Right forelimb (tissue), 1 donor: ENCODE measurements around the gene CCDC91.
A peak's percentile ranks its signal among the peaks of the same experiment; 100 is the strongest.
"Not testable (repeated sequence)": the region's sequence is repeated elsewhere in the genome, so short reads cannot be mapped to it uniquely, and the experiment has no call there.

Experiments used
- DNase-seq: peaks from one replicate; pipeline ENCODE4 v3.0.0-alpha.2; 2018

CCDC91 gene

GRCh38 chr12:28379779-28380178, 189.5 kb downstream of the CCDC91 start:
- DNase-seq = not testable (repeated sequence)

- no peak for DNase-seq
These were observed 193.1 kb downstream of the CCDC91 start for GRCh38 chr12:28383368-28383767.

GRCh38 chr12:28388879-28389278, 198.6 kb downstream of the CCDC91 start:
- no peak for DNase-seq

- no peak for DNase-seq
These were observed 199.9 kb downstream of the CCDC91 start for GRCh38 chr12:28390206-28390605.

GRCh38 chr12:28390761-28391385, 200.6 kb downstream of the CCDC91 start:
- DNase-seq = peak; percentile 46

GRCh38 chr12:28409892-28410291, 219.6 kb downstream of the CCDC91 start:
- DNase-seq = no peak

GRCh38 chr12:28413460-28414109, 223.3 kb downstream of the CCDC91 start:
- DNase-seq = no peak

- no peak for DNase-seq
These were observed 225.5 kb downstream of the CCDC91 start for GRCh38 chr12:28415755-28416154.

- no peak for DNase-seq
These were observed 231.1 kb downstream of the CCDC91 start for GRCh38 chr12:28421374-28421773.

GRCh38 chr12:28424965-28425364, 234.7 kb downstream of the CCDC91 start:
- peak; percentile 42 for DNase-seq

GRCh38 chr12:28425526-28425925, 235.3 kb downstream of the CCDC91 start:
- no peak for DNase-seq

GRCh38 chr12:28427046-28427445, 236.8 kb downstream of the CCDC91 start:
- no peak for DNase-seq

- no peak for DNase-seq
These were observed 249.9 kb downstream of the CCDC91 start for GRCh38 chr12:28440081-28440608.

GRCh38 chr12:28442101-28442500, 251.8 kb downstream of the CCDC91 start:
- no peak for DNase-seq

GRCh38 chr12:28443337-28443736, 253.1 kb downstream of the CCDC91 start:
- no peak for DNase-seq

- no peak for DNase-seq
These were observed 255.8 kb downstream of the CCDC91 start for GRCh38 chr12:28446031-28446430.

- DNase-seq = no peak
These were observed 263.4 kb downstream of the CCDC91 start for GRCh38 chr12:28453686-28454085.

- DNase-seq = no peak
These were observed 266.9 kb downstream of the CCDC91 start for GRCh38 chr12:28456934-28457710.

- DNase-seq = no peak
These were observed 267.5 kb downstream of the CCDC91 start for GRCh38 chr12:28457785-28458184.

- DNase-seq = no peak
These were observed 269.2 kb downstream of the CCDC91 start for GRCh38 chr12:28459481-28459880.

GRCh38 chr12:28460420-28461130, 270.3 kb downstream of the CCDC91 start:
- no peak for DNase-seq

- DNase-seq = no peak
These were observed 273.1 kb downstream of the CCDC91 start for GRCh38 chr12:28463396-28463795.

GRCh38 chr12:28471762-28472161, 281.5 kb downstream of the CCDC91 start:
- DNase-seq = not testable (repeated sequence)
